Measurements from ENCODE around the gene CACFD1.
"Not testable (repeated sequence)": the region's sequence is repeated elsewhere in the genome, so short reads cannot be mapped to it uniquely, and the experiment has no call there.

Gene CACFD1

DNA sequence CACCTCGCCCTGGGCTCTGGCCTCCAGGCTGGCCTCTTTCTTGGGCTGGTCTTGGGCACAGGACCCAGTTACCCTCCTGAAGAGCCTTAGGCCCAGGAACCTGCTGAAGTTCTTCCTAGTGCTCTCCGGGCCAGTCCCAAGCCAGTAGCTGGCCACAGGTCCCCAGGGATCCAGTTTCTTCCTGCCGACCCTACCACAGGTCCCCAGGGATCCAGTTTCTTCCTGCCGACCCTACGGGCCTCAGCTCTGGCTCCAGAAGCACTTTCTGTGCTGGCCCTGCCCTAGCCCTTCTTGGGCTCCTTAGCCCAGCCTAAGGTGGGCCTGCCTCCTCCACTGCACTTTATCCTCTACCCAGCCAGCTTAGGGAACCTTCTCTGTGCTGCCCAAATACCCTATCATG is 18.2 kb upstream of the CACFD1 start:
- DNase-seq, result no peak

DNA sequence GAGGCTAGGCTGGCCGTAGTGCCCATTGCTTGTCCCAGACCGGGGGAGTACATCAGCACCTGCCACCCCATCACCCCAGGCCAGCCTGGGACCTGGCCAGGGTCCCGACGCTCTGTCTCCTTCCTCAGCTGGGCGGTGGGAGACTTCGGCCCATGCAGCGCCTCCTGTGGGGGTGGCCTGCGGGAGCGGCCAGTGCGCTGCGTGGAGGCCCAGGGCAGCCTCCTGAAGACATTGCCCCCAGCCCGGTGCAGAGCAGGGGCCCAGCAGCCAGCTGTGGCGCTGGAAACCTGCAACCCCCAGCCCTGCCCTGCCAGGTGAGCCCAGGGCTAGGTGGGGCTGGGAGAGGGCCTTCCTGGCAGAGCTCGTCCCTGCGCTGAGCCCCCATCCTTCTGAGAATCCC is 16.5 kb upstream of the CACFD1 start:
- no peak for DNase-seq

DNA sequence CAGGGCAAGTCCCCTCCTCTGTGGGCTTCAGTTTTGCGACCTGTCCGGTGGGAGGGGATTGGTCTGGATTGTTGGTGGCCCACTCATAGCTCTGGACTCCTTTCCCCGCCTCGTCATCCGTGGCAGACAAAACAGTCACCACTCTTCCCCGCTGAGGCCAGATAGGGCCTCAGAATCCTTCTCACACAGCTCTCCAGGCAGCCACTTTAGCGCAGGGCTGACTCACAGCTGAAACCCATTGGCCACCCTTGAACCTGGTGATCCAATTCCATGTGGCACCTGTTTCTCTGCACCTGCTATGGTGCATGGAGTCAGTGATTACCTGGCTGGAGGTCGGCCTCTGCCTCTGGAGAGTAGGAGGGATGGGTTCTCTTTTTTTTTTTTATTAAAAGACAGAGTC is 15.8 kb upstream of the CACFD1 start:
- peak; percentile 64 for DNase-seq

DNA sequence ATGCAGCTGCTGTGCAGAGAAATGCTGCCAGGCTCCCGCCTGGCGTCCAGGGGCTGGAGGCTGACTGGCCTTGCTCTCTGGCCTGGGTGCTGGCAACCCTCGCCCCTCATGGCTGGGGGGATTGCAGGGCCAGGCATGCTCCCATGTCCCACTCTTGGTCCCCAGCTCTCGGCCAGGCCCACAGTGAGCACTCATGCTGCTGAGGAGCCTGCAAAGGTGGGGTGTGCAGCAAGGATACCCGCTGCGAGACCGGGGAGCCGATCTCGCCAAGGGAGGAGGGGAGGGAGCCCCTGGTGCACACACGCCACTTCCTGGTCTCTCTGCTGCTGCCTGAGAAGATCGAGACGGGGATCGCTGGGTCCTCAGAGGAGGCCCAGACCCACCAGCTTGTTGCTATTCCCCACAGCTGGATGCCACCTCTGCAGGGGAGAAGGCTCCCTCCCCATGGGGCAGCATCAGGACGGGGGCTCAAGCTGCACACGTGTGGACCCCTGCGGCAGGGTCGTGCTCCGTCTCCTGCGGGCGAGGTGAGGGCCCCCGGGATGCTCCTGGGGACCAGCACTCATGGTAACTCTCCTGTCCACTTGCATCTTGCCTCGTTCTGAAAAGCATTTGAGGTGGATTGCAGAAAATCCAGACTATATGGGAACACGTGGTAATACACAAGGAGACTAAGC is 14.3 kb upstream of the CACFD1 start:
- DNase-seq, result no peak

DNA sequence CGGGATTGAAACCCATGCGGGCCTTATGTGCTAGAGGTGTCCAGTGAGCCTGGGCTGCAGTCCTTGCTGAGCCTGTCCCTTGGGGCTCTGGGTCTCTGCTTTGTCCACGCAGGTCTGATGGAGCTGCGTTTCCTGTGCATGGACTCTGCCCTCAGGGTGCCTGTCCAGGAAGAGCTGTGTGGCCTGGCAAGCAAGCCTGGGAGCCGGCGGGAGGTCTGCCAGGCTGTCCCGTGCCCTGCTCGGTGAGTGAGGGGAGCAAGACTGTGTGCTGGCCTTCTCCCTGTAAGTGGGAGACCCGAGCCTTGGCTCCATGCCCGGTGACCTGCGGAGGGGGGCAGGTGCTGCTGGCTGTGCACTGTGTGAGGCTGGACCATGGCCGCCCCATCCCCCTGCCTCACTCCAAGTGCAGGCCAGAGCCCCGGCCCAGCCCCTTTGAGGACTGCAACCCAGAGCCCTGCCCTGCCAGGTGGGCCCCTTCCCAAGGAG is 11.2 kb upstream of the CACFD1 start:
- no peak for DNase-seq

DNA sequence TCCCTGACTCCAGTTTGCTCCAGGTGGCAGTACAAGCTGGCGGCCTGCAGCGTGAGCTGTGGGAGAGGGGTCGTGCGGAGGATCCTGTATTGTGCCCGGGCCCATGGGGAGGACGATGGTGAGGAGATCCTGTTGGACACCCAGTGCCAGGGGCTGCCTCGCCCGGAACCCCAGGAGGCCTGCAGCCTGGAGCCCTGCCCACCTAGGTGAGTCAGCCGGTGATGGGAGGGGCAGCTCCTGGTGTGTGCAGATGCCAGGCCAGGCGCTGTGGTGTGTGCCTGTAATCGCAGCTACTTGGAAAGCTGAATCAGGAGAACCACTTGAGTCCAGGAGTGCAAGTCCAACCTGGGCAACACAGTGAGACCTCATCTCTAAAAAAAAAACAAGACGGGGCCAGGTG is 10.0 kb upstream of the CACFD1 start:
- peak; percentile 56 for DNase-seq

DNA sequence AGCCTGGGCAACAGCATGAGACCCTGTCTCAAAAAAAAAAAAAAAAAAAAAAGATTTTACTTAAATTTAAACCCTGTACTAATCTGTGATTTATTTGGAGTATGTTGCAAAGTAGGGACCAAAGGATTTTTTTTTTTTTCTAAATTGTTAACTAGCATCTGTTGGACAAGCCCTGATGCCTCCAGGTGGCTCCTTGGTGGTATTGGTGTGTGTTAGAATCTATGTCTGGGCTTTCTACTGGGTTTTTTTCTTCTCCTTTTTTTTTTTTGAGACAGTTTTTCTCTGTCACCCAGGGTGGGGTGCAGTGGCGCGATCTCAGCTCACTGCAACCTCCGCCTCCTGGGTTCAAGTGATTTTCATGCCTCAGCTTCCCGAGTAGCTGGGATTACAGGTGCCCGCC is 7.9 kb upstream of the CACFD1 start:
- DNase-seq, result not testable (repeated sequence)

DNA sequence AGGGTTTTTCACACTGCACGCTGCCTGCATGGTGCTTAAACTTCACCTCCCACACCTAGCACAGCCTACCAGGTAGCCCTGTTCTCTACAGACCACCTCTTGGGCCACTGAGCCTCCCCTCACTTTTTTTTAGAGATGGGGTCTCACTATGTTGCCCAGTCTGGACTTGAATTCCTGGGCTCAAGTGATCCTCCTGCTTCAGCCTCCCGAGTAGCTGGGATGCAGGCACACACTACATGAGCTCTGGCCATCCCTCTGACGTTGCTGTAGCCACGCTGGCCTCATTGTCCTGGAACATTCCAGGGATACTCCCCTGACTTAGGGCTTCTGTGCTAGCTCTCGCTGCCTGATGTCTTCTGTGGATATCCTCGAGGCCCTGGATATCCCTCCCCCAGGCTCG is 7.2 kb upstream of the CACFD1 start:
- DNase-seq, result no peak

DNA sequence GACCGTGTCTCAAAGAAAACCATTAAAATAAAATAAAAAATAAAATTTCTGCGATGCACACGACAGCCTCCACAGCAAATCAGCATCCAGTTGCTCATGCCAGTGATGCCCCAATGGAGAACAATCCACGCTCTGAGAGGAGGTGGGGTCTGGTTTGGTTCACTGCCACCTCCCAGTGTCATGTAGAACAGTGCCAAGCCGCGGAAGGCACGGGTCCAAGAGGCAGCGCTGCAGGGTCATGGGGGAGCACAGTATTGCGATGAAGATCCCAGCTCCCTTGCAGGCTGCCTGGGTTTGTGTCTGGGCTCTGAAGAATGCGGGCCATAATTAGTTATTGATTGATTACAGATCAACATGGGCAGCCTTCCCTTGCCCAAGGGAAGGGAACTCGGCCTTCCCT is 6.1 kb upstream of the CACFD1 start:
- no peak for DNase-seq

DNA sequence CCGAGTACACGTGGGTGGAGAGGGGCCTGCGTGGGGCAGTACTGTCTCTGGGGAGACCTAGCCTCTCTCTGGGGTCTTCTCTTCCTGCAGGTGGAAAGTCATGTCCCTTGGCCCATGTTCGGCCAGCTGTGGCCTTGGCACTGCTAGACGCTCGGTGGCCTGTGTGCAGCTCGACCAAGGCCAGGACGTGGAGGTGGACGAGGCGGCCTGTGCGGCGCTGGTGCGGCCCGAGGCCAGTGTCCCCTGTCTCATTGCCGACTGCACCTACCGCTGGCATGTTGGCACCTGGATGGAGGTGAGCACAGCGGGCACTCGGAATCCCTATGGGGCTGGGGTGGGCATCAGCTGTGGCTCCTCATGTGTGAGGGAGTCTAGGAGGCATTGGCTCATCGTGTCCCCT is 5.5 kb upstream of the CACFD1 start:
- DNase-seq, result no peak

DNA sequence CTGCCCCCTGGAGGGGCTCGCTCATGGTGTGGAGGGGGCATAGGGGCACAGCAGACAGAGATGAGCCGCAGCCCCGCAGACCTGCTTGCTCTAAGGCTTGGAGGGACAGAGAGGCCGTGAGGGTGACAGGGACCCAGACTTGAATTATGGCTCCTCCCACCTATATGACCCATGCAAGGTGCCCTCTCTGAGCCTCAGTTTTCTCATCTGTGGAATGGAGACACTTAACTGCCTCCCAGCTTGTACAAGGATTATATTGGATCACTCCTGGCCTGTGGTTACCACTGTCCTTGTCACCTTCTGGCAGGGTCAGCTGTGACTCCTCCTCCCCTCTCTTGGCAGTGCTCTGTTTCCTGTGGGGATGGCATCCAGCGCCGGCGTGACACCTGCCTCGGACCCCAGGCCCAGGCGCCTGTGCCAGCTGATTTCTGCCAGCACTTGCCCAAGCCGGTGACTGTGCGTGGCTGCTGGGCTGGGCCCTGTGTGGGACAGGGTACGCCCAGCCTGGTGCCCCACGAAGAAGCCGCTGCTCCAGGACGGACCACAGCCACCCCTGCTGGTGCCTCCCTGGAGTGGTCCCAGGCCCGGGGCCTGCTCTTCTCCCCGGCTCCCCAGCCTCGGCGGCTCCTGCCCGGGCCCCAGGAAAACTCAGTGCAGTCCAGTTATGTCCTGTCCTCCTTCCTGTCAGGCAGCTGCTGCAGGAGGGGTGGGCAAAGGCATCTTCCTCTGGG is 4.7 kb upstream of the CACFD1 start:
- no peak for DNase-seq

DNA sequence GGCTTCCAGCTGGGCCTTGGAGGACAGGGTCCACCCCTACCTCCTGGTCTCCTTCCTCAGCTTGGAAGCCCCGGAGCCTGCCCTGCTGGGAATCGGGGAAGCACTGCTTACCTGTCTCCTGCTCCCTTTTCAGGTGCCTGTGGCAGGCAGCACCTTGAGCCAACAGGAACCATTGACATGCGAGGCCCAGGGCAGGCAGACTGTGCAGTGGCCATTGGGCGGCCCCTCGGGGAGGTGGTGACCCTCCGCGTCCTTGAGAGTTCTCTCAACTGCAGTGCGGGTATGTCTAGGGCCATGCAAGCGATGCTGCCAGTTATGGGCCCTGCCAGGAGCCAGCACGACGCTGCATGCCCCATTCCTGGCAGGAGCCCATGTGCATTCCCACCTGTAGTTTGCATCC is 3.8 kb upstream of the CACFD1 start:
- DNase-seq, result no peak

DNA sequence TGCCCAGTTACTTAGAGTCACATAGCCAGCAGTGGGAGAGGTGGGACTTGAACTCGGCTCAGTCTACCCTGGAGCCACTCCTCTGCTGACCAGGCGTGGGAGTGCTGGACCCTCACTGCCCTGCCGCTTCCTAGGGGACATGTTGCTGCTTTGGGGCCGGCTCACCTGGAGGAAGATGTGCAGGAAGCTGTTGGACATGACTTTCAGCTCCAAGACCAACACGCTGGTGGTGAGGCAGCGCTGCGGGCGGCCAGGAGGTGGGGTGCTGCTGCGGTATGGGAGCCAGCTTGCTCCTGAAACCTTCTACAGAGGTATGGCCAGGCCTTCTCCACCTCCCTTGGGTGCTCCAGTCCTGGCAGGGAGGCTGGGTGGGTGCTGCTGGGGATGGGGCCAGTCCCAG is 3.4 kb upstream of the CACFD1 start:
- no peak for DNase-seq

DNA sequence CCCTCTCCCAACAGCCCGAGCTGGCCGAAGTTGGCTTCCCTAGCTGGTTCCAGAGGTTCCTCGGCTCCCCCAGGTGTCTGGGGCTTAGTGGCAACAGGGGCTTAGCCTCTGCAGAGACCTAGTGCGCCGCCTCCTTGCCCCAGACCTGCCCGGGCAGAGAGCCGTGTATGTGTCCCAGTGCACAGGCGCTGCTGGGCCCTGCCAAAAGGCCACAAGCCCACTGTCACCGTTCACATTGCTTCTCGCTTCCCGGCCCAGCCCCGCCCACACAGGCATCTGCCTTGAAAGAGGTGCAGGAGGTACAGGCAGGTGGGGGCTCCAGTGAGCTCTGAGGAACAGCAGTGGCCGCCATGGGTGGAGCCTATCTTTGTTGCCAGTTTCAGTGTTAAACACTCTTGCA is 2.5 kb upstream of the CACFD1 start:
- no peak for DNase-seq

DNA sequence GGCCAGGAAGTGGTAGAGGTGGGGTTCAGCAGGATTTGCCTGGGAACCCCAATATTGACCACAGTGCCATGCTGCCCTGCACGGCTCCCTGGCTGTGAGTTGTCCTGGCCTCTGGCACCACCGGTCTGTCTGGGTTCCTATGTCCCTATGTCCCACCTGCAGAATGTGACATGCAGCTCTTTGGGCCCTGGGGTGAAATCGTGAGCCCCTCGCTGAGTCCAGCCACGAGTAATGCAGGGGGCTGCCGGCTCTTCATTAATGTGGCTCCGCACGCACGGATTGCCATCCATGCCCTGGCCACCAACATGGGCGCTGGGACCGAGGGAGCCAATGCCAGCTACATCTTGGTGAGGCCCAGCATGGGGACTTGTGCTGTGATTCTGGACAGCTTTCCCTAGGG is 2.0 kb upstream of the CACFD1 start:
- DNase-seq, result no peak

DNA sequence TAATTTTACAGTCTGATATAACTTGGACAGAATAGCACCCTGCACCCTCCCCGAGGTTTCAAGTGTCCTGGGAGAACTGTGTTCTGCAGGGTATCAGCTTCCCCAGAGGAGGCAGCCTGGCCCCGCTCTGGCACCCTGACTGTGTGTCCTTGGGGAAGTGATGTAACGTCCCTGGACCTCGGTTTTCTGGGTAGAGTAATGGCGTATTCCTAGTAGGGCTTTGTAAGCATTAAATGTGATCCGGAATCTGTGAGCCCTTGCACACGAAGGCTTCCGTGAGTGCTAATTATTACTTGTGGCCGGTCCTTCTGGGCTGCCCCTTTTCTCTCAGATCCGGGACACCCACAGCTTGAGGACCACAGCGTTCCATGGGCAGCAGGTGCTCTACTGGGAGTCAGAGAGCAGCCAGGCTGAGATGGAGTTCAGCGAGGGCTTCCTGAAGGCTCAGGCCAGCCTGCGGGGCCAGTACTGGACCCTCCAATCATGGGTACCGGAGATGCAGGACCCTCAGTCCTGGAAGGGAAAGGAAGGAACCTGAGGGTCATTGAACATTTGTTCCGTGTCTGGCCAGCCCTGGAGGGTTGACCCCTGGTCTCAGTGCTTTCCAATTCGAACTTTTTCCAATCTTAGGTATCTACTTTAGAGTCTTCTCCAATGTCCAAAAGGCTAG is 1.0 kb upstream of the CACFD1 start:
- no peak for DNase-seq

DNA sequence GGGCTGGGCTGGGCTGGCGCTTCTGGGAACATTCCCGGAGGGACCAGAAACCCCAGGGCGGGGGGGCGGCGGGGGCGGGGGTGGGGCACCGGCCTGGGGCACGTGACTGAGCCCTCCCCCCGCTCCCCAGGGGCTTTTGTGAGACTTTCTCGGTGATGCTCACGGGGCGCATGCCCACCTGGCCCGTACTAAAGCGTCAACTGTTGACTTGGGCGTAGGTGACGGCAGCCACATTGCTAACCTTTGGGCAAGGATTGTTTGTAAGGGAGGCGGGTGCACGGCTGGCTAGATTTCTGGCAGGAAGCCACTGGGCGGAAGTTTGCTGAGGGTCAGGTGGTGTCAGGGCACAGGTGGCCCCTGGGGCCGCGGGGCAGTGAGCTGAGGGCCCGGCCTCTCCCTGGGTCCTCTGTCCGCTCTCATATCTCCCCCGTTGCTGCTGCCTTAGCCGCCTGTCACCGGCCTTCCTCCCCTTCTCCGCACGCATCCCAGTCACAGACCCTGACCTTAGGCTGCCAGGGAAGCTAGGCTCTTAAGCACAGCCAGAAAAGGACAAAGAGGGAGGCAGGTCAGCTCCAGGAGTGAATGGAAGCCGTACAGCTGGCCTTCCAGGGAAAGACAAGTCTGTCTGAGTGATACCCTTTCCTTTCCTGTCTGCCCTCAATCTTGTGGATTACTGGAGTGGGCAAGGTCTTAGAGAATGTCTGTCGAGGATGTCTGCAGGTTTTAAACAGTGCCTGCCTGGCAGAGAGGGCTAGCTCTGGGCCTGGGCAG is 812 bp downstream of the CACFD1 start:
- peak; percentile 86 for DNase-seq

DNA sequence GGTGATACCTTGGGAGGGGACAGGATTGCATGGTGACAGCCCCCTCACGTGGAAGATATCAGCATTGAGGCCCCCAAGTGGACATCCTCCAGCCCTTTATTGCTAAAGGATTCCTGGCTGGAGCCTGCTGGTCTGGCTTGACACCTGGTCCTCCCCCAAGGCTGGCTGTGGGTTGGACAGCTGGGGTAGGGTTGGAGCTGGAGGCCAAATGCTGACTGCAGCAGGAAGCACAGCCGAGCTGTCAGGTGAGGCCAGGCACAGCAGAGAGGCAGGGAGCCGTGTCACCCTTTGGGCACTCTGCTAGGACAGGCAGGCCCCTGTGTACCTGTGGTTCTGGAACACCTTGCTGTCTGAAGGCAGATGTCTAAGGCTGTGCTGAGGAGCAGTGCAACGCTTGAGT is 2.2 kb downstream of the CACFD1 start:
- no peak for DNase-seq

DNA sequence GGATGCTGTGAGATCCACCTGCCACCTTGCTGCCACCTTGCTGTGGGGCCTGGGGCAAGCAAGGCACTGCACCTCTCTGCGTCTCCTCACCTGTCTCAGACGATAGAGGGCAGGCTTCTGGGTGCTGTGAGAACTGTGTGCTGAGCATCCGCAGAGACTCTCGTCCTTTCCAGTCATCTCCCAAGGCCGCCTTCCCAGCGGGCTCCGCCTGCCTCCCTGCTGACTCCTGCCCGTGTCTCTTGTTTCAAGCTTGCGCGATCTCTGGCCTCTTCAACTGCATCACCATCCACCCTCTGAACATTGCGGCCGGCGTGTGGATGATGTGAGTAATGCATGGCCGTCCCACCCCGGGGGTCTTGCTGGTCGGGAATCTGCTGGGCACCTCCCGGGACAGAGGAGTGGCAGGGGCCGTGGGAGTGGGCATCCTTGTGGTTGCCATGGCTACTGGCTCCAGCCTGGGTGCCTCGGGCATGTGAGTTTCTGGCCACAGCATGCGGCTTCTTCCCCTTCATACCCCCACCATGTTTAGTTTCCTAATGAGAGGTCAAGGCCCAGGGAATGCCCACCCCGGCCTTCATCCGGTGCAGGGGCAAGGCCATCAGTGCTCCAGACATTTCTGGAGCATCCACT is 3.6 kb downstream of the CACFD1 start:
- no peak for DNase-seq

DNA sequence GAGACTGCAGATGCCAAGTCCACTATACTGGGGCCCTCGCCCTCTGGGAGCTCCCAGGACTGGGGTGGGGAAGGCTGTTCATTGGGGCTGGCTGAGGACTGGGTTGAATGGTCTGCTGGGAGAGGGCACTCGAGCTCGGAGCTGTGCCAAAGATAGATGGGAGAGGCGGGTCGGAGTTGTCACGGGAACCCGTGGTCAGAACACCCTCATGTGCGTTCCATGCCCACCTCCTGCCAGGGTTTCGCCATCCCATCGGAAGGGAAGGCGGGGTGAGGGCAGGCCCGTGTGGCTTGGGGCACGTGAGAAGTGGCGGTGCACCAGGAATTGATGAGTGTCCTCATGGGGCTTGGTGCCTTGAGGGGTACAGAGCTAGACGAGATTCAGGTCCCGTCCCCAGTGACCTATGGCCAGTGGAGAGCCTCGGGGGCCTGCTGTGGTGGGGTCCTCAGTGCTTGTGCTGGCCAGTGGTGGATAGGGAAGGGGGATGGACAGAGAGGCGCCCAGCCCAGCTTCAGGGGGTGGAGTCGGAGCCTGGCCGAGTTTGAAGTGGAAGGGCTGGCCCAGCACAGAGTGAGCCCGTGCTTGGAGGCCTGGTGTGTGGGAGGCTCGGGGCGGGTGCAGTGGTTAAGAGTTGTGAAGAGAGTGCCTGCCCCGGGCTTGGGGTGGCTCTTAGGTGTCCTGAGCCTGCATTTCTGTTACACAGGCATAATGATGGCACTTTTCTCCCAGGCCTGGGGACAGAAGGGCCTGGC is 4.3 kb downstream of the CACFD1 start:
- no peak for DNase-seq

DNA sequence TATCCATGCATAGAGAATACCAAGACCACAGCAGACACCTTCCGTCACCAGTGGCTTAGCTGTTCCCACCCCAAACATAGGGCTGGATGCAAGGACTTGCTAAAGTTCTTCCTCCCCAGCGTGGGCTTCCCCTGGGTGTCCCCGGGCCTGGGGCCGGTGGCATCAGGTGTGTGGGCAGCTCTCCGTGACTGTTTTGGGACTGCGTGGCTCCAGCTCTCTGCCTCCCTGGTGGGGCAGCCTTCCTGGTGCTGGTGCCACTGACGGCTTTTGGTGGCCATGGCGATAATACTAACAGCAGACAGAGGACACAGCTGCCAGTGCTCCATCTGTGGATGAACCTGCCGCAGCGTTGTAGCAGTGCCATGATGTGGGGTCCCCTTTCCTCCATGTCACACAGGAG is 4.9 kb downstream of the CACFD1 start:
- no peak for DNase-seq

DNA sequence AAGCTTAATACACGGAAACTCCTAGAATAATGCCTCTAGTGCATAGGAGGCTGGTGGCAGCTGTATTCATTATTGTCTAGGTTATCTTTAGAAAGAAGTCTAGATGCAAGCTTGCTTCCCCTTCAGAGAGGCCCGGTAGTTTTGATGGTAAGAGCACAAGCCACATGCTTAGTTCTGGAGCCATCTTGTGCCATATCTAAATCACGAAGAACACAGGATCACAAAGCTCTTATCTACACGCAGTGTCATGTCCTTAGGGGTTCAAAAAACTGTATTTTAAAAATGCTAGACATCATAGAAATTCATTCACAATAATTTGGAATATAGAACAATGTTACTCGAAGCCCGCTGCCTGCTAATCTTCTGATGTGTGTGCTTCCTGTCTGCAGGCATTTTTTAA is 6.2 kb downstream of the CACFD1 start:
- no peak for DNase-seq

Measured in NCI-H345 (cell line).